HG02870 (cell line): ENCODE data around the gene PGA3.
"Not testable (repeated sequence)": the region's sequence is repeated elsewhere in the genome, so short reads cannot be mapped to it uniquely, and the experiment has no call there.

Experiments
- ATAC-seq: cut with Tn5 transposase; IDR thresholded peaks from one replicate; pipeline ENCODE4 v1.9.1; 2021; ENCODE audit warnings: mild to moderate bottlenecking, moderate library complexity; ENCODE audit not compliant: unreplicated experiment

Gene PGA3

GRCh38 chr11:61204502-61205059 lies 1.3 kb downstream of the PGA3 start:
- ATAC-seq = not testable (repeated sequence)

GRCh38 chr11:61207636-61208310 lies 4.5 kb downstream of the PGA3 start:
- not testable (repeated sequence) for ATAC-seq

GRCh38 chr11:61210629-61211028 lies 7.3 kb downstream of the PGA3 start:
- ATAC-seq = not testable (repeated sequence)

DNA sequence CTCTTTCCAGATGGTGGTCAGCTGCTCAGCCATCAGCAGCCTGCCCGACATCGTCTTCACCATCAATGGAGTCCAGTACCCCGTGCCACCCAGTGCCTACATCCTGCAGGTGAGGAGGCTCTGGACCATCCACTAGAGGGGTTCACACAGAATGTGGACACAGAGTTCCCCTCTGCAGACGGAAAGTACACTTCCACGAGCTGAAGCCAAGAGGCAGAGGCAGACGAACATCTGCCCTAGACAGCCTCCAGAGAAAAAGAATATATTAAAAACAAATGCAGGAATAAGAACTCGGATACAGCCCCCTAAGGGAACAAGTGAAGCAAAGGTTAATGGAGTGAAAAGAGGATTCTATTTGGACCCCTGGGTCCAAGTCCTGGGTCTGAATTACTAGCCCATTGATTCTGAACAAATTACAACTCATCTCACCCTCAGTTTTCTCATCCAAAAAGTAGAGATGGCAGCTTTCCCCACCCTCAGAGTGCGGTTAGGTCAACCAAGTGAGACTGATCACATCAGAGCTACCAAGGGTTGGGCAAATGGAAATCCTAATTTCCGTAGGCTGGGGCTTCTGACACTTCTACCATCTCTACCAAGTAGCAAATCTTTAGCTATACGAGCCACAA lies 8.1 kb downstream of the PGA3 start:
- not testable (repeated sequence) for ATAC-seq

DNA sequence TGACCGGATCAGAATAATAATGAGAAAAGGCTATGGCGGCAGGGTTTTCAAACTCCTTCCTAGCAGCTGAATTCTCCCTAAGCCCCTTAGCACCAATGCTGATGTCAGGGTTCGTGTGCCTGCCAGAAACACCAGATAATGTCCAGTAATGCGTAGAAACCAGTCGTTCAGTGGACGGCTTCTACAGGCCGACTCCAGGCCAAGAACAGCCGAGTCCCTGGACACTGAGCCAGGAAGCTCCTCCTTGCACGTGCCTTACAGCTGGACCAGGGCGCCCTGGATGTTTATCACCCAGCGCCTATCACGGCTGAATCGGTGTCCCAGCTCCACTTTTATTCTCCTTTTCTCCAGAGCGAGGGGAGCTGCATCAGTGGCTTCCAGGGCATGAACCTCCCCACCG lies 8.9 kb downstream of the PGA3 start:
- ATAC-seq = not testable (repeated sequence)

GRCh38 chr11:61213711-61214324 lies 10.5 kb downstream of the PGA3 start:
- ATAC-seq = peak; percentile 38

GRCh38 chr11:61218306-61218705 lies 15.0 kb downstream of the PGA3 start:
- not testable (repeated sequence) for ATAC-seq

DNA sequence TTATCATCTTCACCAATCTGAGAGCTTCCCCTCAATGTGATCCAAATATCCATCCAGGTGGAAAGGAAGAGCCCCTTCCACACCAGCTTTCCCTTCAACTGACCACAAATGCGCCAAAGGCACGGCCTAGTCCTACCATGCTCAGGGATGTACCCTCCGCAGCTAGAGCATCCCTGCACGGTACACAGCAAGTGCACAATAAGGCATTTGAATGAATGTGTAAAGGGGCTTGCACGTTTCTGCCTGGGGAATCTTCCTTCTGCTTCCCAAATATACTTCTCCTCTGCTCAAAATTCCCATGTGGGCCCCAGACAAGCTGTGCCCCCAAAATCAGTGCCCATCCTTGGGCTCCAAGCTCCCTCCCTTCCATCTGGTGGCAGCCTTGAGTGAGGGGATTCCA lies 15.7 kb downstream of the PGA3 start:
- not testable (repeated sequence) for ATAC-seq

DNA sequence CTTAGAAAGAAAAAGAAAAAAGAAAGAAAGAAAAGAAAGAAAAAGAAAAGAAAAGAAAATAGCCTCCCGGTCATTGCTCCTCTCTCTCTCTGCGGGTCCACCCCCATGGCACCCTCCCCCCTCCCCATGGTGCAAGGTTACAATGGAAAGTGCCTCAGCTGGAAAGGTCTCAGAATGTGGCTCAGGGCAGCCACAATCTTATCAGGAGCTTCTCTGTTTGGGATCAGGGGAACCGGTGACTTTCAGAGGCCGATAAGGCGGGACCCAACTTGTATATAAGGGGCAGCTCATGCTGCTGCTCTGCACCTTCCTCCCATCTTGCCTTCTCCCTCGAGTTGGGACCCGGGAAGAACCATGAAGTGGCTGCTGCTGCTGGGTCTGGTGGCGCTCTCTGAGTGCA lies 18.7 kb downstream of the PGA3 start, which contains the start of gene PGA4:
Gene PGA4 (plus strand): TSS at position 301 of the 400 bp plus-strand sequence. CDS start 54 bp downstream, at position 355.
- not testable (repeated sequence) for ATAC-seq

- ATAC-seq = not testable (repeated sequence)
Measured at GRCh38 chr11:61222692-61223091, 19.4 kb downstream of the PGA3 start.

- ATAC-seq = not testable (repeated sequence)
Measured at GRCh38 chr11:61226457-61227137, 23.3 kb downstream of the PGA3 start.

DNA sequence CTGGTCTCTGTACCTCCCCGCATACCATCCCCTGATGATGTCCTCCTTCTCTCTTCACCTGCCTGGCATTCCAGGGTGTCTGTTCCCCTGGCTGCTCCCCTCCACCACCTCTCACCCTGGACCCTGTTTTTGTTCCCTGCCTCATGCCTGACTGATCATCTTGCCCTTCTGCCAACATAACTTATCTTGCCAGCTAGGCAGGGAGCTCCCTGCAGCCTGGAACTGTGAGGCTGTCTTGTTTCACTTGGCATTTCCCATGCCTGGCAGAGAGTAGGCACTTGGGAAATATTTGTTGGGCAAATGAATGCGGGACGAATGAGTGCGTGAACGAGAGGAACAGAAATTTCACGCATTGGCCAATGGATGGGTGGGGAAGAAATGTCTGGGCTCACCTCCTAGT lies 26.1 kb downstream of the PGA3 start:
- not testable (repeated sequence) for ATAC-seq

GRCh38 chr11:61231033-61231432 lies 27.7 kb downstream of the PGA3 start:
- ATAC-seq = not testable (repeated sequence)

- not testable (repeated sequence) for ATAC-seq
Measured at GRCh38 chr11:61231585-61231984, 28.3 kb downstream of the PGA3 start.

DNA sequence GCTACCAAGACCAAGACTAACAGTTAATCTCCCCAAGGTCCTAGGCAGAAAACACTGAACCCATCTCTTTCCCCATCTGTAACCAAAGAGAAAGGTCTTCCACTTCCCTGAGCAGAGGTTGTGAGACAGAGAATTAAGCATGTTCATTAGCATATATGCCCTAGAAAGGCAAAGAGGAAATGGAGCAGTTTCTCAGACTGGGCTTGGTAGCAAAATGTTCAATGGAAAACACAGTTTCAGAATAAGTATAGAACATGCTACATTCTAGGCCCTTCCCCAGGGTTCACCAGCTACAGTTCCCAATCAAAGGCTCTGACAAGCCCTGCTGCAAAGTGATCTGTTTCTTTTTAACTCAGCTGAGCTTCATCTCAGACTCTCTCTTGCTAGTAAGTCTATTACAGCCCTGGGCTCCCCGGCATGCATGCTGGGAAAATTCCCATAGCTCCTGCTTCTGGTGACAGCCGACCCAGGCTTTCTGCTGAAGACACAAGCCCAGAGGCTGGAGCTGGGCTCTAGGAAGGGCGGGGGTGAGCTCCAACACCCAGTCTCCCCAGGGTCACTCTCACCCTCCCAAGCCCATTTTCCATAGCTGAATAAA lies 29.3 kb downstream of the PGA3 start:
- ATAC-seq = not testable (repeated sequence)

DNA sequence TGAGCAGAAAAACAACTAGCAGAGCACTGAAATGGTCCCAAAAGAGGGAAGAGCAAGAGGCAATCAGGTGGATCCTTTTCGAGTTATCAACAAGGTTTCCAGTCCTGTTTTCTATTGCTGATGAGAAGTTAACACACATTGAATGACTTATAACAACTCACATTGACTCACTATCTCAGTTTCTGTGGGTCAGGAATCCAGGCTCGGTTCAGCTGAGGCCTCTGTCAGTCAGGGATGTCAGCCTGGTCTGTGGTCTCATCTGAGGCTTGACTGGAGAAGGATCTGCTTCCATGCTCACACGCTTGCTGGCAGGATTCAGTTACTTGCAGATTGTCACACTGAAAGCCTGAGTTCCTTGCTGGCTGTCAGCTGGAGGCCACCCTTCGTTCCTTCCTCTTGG lies 33.8 kb downstream of the PGA3 start:
- ATAC-seq = not testable (repeated sequence)

- ATAC-seq = not testable (repeated sequence)
Measured at GRCh38 chr11:61240288-61240687, 37.0 kb downstream of the PGA3 start.

- not testable (repeated sequence) for ATAC-seq
Measured at GRCh38 chr11:61240875-61241274, 37.6 kb downstream of the PGA3 start, which contains the start of gene PGA5. TSS of gene PGA5 (plus strand) at chr11:61241175. CDS start at chr11:61241227, 52 bp downstream.

DNA sequence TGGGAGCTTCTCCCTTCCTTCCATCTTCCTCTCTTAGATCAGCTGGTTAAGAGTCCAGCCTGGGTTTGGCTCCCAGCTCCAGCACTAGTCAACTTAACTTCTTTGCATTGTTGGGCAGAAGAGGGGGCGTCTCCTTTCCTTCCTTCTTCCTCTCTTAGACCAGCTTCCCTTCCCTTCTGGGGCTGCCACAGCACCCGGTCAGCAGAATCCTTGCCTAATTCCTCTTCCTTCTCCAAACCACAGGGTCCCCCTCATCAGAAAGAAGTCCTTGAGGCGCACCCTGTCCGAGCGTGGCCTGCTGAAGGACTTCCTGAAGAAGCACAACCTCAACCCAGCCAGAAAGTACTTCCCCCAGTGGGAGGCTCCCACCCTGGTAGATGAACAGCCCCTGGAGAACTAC lies 38.2 kb downstream of the PGA3 start:
- ATAC-seq = not testable (repeated sequence)

DNA sequence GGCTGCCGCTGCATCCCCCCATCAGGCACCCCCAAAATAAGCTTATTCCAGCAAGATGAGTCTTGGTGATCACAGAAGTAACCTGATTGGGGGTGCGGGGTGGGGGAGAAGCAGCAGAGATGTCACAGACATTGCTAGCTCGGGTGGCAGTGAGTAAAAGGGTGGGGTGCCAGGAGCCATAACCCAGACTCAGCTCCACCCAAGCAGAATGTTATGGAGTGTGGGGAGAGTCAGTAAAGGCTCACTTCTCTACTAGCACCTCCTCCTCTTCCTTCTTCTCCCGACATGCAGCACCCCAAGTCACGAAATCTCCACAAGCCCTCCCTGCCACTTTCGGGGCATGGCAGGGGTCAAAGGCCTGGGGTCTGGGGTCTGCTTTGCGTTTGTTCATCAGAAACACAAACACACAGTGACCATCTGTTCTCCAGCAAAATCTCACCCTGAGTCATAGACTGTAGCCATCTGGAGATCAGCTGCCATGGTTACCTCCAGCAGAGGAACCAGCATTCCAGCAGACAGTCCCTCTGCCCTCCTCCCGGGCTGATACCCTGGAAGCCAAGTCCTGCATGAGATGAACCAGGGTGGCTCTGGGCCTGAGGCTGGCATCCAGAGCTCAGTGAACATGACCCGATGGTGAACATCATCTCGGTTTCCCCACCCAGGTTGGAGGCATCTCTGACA lies 42.1 kb downstream of the PGA3 start:
- ATAC-seq = not testable (repeated sequence)
